NCI-H1417 treated with DMSO at 0.1 percent for 48 hours (cell line): ENCODE results near the gene SNU13.
"Not testable (repeated sequence)": the region's sequence is repeated elsewhere in the genome, so short reads cannot be mapped to it uniquely, and the experiment has no call there.

Experiments used
- DNase-seq: peaks from one replicate; lab custom pipeline; 2025; lab: John Stamatoyannopoulos, UW

Gene SNU13

DNA sequence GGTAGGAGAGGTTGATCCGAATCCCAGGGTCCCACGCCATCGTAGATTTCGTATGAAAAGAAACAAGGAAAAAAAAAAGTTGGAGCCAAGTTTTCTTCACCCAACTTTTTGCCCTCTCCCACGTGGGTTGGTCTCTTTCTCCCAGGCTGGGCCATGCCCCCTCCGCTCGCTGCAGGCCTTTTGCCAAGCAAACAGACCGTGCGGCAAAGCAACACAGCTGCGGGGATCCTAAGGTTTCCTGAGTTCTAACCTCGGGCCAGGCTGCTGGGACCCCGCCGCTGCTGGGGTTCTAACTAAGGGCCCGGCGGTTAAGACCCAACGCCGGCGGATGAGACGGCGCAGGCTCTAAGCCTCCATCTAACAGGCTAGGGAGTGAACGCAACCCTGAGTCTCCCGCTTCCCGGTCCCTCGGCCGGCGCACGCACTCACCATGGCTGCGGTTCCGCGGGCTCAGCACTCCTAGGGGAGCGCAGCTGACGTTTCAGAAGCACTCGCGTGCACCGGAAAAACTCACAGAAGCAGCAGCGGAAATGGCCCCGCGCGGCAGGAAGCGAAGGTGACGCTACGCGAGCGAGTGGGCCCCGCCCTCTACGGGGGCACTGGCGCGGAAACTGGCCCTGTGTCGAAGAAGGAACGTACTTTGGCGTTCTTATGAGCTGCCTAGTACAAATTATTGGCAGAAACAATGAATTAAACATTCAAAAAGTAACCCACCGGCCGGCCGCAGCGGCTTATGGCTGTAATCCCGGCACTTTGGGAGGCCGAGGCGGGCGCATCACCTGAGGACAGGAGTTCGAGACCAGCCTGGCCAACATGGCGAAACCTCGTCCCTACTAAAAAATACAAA lies at the start of gene SNU13:
TSS of gene SNU13 (minus strand) at position 503 of the 847 bp plus-strand sequence. CDS start at position 432, 71 bp downstream.
- DNase-seq: peak; percentile 27

DNA sequence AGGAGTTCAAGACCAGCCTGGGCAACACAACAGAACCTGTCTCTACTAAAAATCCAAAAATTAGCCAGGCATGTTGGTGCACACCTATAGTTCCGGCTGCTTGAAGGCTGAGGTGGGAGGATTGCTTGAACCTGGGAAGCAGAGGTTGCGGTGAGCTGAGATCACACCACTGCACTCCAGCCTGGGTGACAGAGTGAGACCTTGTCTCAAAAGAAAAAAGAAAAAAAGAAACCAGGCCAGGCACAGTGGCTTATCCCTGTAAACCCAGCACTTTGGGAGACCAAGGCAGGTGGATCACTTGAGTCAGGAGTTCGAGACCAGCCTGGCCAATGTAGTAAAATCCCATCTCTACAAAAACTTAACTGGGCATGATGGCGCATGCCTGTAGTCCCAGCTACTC lies 44.6 kb upstream of the SNU13 start:
- not testable (repeated sequence) for DNase-seq

DNA sequence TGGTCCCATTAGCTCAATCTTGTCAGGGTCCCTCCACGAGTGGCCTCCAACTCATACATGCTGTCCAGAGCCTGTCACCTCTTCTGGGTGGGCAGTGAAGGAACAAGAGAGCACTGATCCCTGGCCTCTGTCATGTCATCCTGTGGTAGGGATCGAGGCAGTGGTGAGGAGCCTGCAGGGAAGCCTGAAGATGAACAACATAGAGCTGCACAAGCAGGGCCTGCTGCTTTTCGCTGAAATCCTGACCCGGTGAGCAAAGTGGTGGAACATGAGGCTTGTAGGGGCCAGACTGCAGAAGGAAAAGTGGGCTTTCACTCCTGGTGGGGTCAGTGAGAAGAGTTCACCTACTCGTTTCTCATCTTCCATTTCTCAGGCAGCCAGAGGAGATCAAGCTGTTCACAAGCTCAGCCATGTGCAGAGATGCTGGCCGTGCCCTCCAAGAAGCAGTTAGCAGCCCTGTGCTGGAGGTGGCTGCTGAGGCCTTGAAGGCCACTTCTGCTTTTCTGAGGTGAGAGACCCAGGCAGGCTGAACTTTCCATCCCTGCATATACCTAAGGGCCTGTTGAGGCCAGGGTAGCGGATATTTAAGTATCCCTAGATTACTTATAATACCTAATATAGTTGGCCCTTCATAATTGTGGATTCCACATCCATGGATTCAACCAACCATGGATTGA lies 43.6 kb upstream of the SNU13 start:
- DNase-seq: no peak

DNA sequence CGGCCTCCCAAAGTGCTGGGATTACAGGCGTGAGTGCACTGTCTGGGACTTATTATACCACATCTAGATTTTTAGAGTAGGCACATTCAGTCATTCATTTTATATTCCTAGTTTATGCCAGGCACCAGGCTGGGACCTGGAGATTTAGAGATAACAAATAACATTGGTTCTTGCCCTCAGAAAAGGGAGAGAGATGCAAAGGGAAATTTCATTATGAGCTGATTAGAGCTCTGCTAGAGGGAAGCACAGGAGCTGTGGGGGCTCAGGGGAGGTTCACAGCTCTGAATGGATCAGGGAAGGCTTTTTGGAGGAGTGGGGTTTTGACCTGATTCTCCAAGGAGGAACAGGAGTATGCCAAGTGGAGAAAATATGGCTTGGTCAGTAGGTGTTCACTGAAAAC lies 42.9 kb upstream of the SNU13 start:
- DNase-seq: no peak

DNA sequence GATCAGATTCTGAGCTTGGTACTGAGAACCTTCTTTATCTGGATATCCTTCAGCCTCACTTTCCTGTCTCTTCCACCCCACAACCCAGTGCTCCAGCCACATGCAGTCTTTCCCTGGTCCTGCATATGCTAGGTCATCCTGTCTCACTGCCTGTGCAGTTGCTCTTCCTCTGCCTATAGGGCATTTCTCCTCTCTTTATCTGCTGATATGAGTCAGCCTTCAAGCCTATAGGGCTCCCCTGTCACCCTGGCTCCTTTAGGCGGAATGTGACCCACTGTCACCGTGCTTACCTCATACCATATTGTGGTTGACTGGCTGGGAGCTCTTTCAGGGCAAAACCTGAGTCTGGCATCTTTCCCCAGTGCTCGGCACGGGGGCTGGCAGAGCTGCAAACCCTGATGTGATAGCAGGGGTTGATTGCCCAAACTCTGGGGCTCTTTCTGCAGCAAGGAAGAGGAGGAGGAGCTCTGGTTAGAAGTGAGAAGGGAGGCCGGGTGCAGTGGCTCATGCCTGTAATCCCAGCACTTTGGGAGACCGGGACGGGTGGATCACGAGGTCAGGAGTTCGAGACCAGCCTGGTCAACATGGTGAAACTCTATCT lies 36.9 kb upstream of the SNU13 start:
- DNase-seq: no peak

DNA sequence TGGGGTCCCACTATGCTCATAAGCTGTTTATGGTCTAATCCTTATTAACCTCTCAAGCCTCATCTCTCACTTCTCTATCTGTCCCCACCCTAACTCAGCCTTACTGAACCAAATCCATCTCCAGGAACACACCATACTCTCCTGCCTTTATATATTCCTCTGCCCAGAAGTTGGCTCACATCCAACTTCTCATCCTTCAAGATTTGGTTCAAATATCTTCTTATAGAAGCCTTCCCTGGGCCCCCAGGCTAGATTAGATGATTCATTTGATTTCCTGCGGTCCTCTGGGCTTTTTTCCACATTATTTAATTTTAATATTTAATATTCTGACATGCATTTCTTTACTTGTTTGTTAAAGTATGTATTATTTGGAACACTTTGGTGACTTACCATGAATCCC lies 33.8 kb upstream of the SNU13 start:
- DNase-seq: no peak

DNA sequence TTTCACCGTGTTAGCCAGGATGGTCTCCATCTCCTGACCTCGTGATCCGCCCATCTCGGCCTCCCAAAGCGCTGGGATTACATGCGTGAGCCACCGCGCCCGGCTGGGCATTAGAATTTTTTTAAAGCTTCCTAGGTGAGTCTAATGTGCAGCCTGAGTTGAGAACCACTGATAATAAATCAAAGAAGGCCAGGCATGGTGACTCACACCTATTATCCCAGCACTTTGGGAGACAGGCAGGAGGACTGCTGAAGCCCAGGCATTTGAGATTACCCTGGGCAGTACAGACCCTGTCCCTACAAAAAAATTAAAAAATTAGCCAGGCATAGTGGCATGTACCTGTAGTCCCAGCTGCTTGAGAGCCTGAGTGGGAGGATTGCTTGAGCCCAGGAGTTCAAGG lies 24.3 kb upstream of the SNU13 start:
- DNase-seq: no peak

DNA sequence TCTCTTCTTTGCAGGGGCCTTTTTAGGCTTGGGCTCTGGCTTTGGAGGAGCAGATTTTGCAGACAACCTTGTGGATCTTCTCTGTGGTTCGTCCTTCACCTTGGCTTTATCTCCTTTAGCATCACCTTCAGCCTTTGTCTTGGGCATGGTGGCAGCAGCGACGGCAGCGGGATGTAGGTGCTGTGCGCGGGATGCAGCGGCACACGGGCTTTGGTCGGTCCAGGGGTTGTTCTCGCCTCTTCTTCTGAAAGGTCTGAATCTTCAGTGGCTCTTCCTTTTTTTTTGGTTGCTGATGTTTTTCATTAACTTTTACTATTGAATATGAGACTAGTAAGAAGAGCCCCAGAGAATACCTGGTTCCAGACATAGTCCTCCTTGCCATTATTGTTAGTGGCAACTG lies 20.7 kb upstream of the SNU13 start:
- no peak for DNase-seq

DNA sequence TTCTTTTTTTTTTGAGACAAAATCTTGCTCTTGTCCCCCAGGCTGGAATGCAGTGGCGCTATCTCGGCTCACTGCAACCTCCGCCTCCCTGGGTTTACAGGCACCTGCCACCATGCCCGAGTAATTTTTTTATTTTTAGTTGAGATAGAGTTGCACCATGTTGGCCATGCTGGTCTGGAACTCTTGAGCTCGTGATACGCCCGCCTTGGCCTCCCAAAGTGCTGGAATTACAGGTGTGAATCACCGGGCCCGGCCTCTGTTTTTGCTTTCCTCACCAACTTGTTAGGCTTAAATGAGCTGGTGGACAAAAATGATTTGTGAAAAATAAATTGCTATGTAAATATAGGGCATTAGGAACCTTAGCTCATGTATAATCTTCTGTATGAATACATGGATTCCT lies 14.1 kb upstream of the SNU13 start:
- no peak for DNase-seq

DNA sequence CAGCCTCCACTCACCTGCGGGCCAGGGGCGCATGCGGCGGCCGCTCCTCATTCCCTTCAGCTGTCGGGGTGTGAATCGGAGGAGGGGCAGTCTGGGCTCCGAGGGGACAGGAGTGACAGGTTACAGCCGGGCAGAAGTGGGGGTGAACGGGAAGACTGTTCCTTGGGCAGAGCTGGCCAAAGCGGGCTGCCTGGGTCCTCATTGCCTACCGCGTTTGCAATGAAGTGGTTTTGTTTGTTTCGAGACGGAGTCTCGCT lies 11.4 kb upstream of the SNU13 start:
- no peak for DNase-seq

DNA sequence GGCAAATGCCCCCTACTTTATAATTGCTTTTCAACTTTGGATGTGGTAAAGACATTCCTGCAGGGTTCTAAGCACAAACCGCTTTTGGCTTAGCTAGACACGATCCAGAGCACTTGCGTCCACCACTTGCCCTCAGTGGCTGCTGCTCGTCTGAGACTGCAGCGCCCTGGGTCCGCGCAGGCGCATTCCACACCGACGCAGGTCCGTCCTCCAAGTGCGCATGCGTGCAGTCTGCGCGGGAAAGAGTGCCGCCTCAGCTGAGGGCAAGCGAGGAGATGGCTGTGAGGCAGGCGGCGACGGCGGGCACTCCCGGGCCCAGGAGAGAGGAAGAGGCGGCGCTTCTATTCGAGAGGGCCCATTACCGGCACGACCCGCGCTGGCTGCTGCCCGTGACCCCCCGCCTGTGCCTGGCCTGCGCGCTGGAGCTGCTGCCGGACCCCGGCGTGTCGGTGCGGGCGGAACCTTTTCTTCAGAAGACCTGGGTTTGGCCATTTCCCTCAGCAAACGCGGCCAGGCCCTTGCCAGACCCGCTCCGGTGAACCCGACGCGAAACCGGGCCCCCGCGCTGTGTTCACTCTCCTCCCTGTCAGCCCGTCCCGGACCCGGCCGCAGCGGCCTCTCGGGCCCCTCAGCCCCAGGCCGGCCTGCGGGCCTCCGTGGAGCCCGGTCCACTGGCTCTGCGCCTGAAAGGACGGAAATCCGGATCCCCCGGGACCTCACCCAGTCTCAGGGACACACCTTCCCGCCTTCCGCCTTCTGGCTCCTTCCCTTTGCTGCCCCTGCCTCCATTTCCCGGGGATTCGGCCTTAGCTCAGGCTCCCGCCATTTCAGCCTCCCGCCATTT lies 10.8 kb upstream of the SNU13 start, which contains the start of gene MEI1:
TSS of gene MEI1 (plus strand) at position 240 of the 844 bp plus-strand sequence. CDS start at position 276, 36 bp downstream.
- no peak for DNase-seq

DNA sequence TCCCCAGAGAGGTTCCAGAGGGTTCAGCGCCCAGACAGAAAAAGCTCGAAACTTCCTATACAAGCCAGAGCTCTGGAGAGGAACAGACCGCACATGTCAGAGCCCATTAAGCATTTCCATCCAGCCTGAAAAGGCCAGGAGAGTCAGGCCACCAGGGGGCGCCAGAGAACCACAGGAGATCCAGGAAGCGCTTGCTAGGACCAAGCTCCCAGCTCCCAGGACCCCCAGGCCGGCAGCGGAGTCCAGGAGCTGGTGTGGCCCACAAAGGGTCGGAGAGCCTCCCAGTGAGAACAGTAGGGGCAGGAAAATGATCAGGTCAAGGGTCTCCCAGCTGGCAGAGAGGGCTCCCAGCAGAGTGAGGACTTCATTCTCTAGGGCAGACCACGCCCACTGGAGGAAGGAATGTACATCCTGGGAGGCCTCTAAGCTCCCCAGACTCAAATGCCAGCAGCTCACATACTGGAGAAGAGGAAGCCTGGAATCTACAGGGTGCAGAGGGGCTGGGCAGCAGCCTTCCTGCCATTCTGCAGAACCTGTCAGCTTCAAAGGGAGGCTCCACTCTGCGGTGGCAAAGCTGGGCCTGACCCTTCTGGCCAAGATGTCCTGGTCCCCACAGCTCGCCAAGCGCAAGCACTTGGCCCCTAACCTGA lies 8.6 kb upstream of the SNU13 start:
- DNase-seq: peak; percentile 9

DNA sequence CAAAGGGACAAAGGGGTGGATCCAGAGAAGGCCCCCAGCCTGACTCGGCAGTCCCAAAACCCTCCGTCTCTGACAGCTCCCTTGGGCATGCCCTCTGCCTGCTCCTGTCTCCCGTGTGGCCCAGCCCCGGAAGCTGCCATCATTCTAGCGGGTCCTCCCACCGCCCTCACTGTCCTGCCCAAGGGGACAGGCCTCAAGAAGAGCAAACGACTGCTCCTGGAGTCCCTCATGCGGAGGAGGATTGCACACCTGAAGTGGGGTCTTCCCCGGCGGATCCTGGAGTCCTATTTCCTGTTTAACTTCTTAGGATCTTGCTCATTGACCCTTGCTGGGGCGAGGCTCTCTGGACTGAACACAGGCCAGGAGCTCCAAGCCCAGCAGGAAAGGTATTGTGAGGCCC lies 8.0 kb upstream of the SNU13 start:
- no peak for DNase-seq

DNA sequence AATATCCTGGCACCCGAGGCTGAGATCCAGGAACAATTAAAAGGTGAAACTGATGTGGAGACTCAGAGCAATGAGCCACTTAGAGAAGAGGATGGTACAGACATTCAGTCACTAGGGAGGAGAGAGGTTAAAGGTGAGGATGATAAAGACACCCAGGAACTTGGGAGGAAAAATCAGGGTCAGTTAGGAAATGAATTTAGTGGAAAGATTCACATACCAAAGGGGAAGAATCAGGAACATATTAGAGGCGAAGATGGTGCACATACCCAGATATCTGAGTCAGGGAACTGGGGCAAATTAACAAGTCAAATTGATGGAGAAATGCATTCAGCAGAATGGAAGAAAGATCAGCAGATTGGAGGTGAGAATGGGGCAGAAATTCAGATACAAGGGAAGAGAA lies 6.5 kb upstream of the SNU13 start:
- DNase-seq: no peak

DNA sequence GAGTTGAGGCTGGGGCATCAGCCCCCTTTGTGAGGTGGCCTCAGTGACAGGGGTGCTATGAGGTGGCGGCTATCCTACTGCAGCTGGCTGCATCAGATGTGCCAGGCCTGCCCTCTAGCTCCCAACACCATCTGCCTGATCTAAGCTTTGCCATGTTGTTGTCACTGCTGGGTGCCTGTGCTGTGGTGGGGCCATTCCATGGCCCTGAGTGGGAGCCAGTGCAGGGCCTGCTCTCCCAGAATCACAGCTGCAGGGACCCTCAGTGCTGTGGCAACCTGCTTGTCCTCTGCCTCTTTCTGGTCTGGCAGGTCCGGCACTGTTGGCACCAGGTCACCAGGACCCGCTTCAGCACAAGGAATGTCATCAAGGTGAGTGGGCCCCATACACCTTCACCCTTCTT lies 1.8 kb upstream of the SNU13 start:
- DNase-seq: no peak

DNA sequence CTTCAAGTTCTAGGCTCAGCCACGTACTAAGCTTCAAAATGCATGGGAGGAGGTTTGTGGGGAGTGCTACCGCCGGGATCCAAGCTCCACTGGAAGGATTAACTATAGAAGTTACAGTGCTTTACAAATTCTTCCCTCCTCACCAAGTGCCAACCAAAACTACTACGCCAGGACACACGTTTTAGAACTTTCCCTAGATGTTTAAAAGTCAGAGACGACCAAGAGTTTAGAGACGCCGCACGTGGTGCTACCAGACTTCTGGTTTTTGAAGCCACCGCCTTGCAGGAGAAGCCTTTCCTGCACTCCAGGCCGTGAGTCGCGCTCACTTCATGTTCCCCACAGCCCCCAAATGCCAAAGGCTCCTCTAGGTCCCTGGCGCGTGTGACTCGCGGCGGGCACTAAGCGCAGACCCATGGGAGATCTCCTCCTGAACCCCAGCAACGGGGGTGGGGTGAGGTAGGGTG lies 734 bp downstream of the SNU13 start:
- DNase-seq: no peak

DNA sequence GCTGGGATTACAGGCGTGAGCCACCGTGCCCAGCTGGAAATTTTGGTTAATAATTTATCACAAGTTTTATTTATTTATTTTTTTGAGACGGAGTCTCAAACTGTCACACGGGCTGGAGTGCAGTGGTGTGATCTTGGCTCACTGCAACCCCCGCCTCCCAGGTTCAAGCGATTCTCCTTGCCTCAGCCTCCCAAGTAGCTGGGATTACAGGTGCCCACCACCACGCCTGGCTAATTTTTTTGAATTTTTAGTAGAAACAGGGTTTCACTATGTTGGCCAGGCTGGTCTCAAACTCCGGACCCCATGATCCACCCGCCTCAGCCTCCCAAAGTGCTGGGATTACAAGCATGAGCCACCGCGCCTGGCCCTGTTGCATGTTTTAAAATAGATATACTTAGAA lies 1.8 kb downstream of the SNU13 start:
- not testable (repeated sequence) for DNase-seq

DNA sequence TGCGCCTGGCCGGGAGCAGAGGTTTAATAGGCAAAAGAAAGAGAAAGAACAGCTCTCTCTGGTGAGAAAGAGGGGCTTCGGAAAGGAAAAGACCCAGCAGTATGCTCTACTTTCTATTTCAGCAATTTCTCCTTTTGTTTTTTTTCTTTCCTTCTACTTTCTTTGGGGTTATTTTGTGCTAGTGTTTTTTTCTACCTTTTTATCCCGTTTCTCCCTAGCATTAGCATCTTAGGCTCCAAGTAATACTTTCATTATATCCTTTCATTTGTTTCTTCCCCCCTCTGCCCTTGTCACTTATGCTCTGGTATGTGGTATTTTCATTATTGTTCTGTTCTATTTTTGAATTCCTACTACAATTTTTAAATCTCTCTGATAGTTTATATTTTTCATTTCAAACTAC lies 4.5 kb downstream of the SNU13 start:
- no peak for DNase-seq

DNA sequence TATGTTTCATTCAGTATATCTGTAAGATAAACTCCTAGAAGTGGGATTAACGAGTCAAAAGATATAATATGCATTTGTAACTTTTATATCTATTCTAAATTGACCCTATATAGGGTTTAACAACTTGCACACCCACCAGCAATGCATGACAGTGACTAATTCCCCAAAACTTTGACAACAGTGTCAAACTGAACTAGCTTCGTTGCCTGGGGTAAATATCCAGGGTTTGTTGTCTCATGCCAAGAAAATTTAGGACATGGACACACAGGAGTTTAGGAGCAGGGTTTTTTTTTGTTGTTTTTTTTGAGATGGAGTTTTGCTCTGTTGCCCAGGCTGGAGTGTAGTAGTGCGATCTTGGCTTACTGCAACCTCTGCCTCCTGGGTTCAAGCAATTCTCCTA lies 5.1 kb downstream of the SNU13 start:
- no peak for DNase-seq

DNA sequence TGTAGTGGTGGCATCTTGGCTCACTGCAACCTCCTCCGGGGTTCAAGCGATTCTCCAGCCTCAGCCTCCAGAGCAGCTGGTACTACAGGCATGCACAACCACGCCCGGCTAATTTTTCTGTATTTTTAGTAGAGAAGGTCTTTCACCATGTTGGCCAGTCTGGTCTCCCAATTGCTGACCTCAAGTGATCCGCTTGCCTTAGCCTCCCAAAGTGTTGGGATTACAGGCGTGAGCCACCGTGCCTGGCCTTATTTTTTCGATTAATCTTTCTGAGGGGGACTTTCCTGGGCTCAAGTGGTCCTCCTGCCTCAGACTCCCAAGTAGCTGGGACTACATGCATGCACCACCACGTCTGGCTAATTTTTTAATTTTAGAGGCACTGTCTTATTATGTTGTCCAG lies 5.6 kb downstream of the SNU13 start:
- DNase-seq: no peak

DNA sequence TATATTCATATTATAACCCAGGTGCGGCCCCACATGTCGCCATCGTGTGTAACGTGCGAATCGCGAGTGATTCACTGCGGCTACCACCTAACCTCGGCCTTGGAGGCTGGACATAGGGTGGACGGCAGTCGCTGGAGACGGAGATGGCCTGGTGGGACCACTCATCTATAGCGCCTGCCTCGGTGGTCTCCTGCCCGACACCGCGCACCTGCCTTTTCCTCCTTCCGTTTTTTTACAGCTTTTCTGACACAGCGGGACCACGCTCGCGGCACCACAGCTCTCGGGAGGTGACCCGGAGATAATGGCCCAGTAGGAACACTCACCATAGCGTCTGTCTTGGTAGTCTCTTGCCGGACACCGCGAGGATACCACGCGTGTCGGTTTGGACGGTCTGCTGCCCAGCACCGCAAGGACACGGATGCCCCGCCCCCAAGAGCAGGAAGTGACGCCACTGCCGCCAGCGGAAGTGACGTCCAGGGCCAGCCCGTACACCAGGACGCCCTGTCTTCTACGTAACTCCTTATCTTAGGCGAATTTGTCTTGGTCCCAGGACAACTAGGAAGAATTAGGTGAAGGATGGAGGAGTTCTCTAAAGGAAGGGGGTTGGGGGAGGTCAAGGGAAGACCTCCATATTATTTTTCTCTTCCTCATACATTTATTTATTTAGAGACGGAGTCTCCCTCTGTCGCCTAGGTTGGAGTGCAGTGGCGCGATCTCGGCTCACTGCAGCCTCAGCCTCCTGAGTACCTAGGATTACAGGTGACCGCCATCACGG lies 6.4 kb downstream of the SNU13 start:
- no peak for DNase-seq
